K562 (cell line): ENCODE data around the gene CNOT6L. TPM values are rescaled to one million over a fixed set of nuclear protein-coding genes. Genes with fewer than 3 reads are reported as not detected.

ENCODE experiments used
- ATF1 ChIP-seq, 2 experiments: fragments of 450-650 bp in 1 of 2; IDR thresholded peaks; 2 replicates each; pipeline ENCODE4 v1.6.1; 2016; ENCODE audit warnings: missing compliant biosample characterization in 1 of 2, missing genetic modification characterization in 1 of 2
- BMI1 ChIP-seq: fragments of 150-350 bp; IDR thresholded peaks from 2 replicates; pipeline ENCODE4 v1.6.1; 2014; ENCODE audit warnings: low read length
- BRD9 ChIP-seq: fragments of 450-650 bp; IDR thresholded peaks from 2 replicates; pipeline ENCODE4 v1.6.1; 2018; ENCODE audit warnings: low read depth; ENCODE audit not compliant: partially characterized antibody
- CBX5 ChIP-seq: IDR thresholded peaks from 2 replicates; pipeline ENCODE4 v1.6.1; 2014; ENCODE audit warnings: low read depth, borderline replicate concordance
- CEBPZ ChIP-seq: fragments of 150-350 bp; IDR thresholded peaks from 2 replicates; pipeline ENCODE4 v1.6.1; 2014; ENCODE audit warnings: low read depth, mild to moderate bottlenecking, low read length, borderline replicate concordance
- CREB3L1 ChIP-seq: fragments of 450-650 bp; IDR thresholded peaks from 2 replicates; pipeline ENCODE4 v1.6.1; 2014; ENCODE audit warnings: low read depth, mild to moderate bottlenecking, moderate library complexity, borderline replicate concordance
- EP400 ChIP-seq: fragments of 450-650 bp; IDR thresholded peaks from 2 replicates; pipeline ENCODE4 v1.6.1; 2017; ENCODE audit warnings: antibody characterized with exemption, mild to moderate bottlenecking, moderate library complexity
- ERF ChIP-seq: fragments of 450-650 bp; formaldehyde crosslinking; IDR thresholded peaks from 2 replicates; pipeline ENCODE4 v1.4.0; 2020; ENCODE audit warnings: mild to moderate bottlenecking, mixed read lengths
- FOSL1 ChIP-seq: fragments of 200-800 bp; sonication (Bioruptor generic); conservative IDR thresholded peaks from 2 replicates; pipeline ENCODE4 v1.6.1; 2016; ENCODE audit warnings: missing genetic modification characterization, missing compliant biosample characterization
- GABPB1 ChIP-seq: sonication (generic); formaldehyde crosslinking; IDR thresholded peaks from 2 replicates; pipeline ENCODE4 v1.8.0; 2022; ENCODE audit warnings: mild to moderate bottlenecking, missing genetic modification reagents
- KAT7 ChIP-seq: sonication (generic); formaldehyde crosslinking; IDR thresholded peaks from 2 replicates; pipeline ENCODE4 v1.8.0; 2022; ENCODE audit warnings: missing genetic modification reagents, mild to moderate bottlenecking, borderline replicate concordance
- KDM4B ChIP-seq, 2 experiments: fragments of 450-650 bp in 1 of 2; sonication (generic) in 1 of 2; IDR thresholded peaks; 2 replicates each; pipeline ENCODE4 v1.6.1; 2016 to 2017; ENCODE audit warnings: borderline replicate concordance in 2 of 2, antibody characterized with exemption in 1 of 2, low read depth in 1 of 2, mild to moderate bottlenecking in 1 of 2
- MIER1 ChIP-seq: fragments of 450-650 bp; IDR thresholded peaks from 2 replicates; pipeline ENCODE4 v1.6.1; 2016; ENCODE audit warnings: antibody characterized with exemption, mild to moderate bottlenecking, low read depth
- MYC ChIP-seq, 2 experiments: fragments of 250-450 bp in 1 of 2; sonication (Bioruptor Pico) in 1 of 2; IDR thresholded peaks; 2 replicates each; pipeline versions ENCODE4 v1.5.1 to v1.6.1; 2012 to 2021; ENCODE audit warnings: low read depth in 2 of 2, borderline replicate concordance in 1 of 2, improper control_type of control experiment in 1 of 2, low read length in 1 of 2, mild to moderate bottlenecking in 1 of 2, moderate library complexity in 1 of 2
- NFE2 ChIP-seq: IDR thresholded peaks from 2 replicates; pipeline ENCODE4 v1.6.1; 2014; ENCODE audit warnings: antibody characterized with exemption, low read depth
- OTX1 ChIP-seq: fragments of 450-650 bp; formaldehyde crosslinking; IDR thresholded peaks from 2 replicates; pipeline ENCODE4 v1.4.0; 2022; ENCODE audit warnings: mild to moderate bottlenecking
- POLR2AphosphoS2 ChIP-seq: IDR thresholded peaks from 2 replicates; pipeline ENCODE4 v1.6.1; 2012; ENCODE audit warnings: low read length, improper control_type of control experiment
- PRMT5 ChIP-seq: sonication (generic); formaldehyde crosslinking; IDR thresholded peaks from 2 replicates; pipeline ENCODE4 v1.5.0; 2020; ENCODE audit warnings: missing genetic modification reagents
- SAFB ChIP-seq: fragments of 200-400 bp; formaldehyde crosslinking; IDR thresholded peaks from 2 replicates; pipeline ENCODE4 v1.6.1; 2017; ENCODE audit warnings: low read depth, low read length, borderline replicate concordance
- SRF ChIP-seq, 2 experiments: fragments of 250-450, 450-650 bp in 1 of 2; sonication (Bioruptor Pico) in 1 of 2; sonication (generic) in 1 of 2; formaldehyde crosslinking; IDR thresholded peaks; 2 replicates each; pipeline versions ENCODE4 v1.5.0 to v1.5.1; 2020 to 2022; ENCODE audit warnings: mild to moderate bottlenecking in 1 of 2, missing genetic modification reagents in 1 of 2
- ZBTB9 ChIP-seq: fragments of 450-650 bp; formaldehyde crosslinking; IDR thresholded peaks from 2 replicates; pipeline ENCODE4 v1.4.0; 2020; ENCODE audit warnings: mild to moderate bottlenecking, moderate library complexity
- ZNF41 ChIP-seq: fragments of 250-450 bp; sonication (Bioruptor Pico); conservative IDR thresholded peaks from 2 replicates; pipeline ENCODE4 v1.4.0; 2020; ENCODE audit warnings: mild to moderate bottlenecking
- polyA plus RNA-seq, 8 experiments: library from polyadenylated mRNA; depleted of rRNA in 4 of 8; stranded (reverse) in 5 of 8; unstranded in 3 of 8; fragments of >200 nt; fragmentation: Nextera tagmentation in 2 of 8; fragmentation: Illumina TruSeq in 1 of 8; extraction: Ambion mirVana in 2 of 8; extraction: Trizol in 1 of 8; gene quantifications; 2 replicates each; pipeline versions ENCODE4 v1.2.1 to v1.2.3, GENCODE V29; 2011 to 2014; ENCODE audit warnings: inconsistent platforms in 1 of 8, missing spikeins in 1 of 8
- total RNA-seq, 7 experiments: library from RNA; depleted of rRNA in 6 of 7; stranded (reverse); fragments of >200 nt in 6 of 7; fragmentation: Illumina TruSeq in 2 of 7; extraction: Trizol in 2 of 7; gene quantifications; 2 replicates each; pipeline versions ENCODE4 v1.2.1 to v1.2.3, GENCODE V29; 2011 to 2021; ENCODE audit warnings: low replicate concordance in 1 of 7

CNOT6L gene
- total and polyA plus RNA-seq, 9 of the 15 experiments (the other 6 are each of a cell fraction or from before 2014, with no cell fraction given) = 3.7 to 27.9 (median 6.5) TPM

- TF ChIP-seq CREB3L1 = no peak
- no peak for TF ChIP-seq ZNF41 (CRISPR knock-in tag)
- no peak for TF ChIP-seq BMI1
- TF ChIP-seq OTX1 (CRISPR knock-in tag) = peak; percentile 87
- no peak for TF ChIP-seq CEBPZ
- TF ChIP-seq ERF (CRISPR knock-in tag) = no peak
- TF ChIP-seq SRF (CRISPR knock-in tag; IDR thresholded peaks at IDR 0.05) = no peak
- peak; percentile 42; the same call in 1 of the 2 replicates for TF ChIP-seq ZBTB9 (CRISPR knock-in tag)
- no peak for TF ChIP-seq MIER1
- 0 out of 2 replicates have a peak, but pooled peaks have one; percentile 6 for TF ChIP-seq FOSL1 (tag)
- TF ChIP-seq MYC (IDR thresholded peaks at IDR 0.05; ENCODE audit: low read depth, low read length) = no peak; the same call in 1 of the 2 replicates
- peak; percentile 46; the same call in 1 of the 2 replicates for TF ChIP-seq MYC (CRISPR knock-in tag; IDR thresholded peaks at IDR 0.05; ENCODE audit: borderline replicate concordance, low read depth)
- TF ChIP-seq SAFB = peak; percentile 90
- no peak for TF ChIP-seq KDM4B (IDR thresholded peaks at IDR 0.05; ENCODE audit: borderline replicate concordance in 2 of 2, low read depth in 1 of 2)
- TF ChIP-seq KAT7 (CRISPR knock-in tag) = no peak; the same call in 1 of the 2 replicates
- TF ChIP-seq GABPB1 (CRISPR knock-in tag) = 0 out of 2 replicates have a peak, but pooled peaks have one; percentile 41
- TF ChIP-seq NFE2 = no peak
- TF ChIP-seq BRD9 = peak; percentile 74
- no peak for TF ChIP-seq CBX5
- TF ChIP-seq PRMT5 (CRISPR knock-in tag) = no peak
- no peak for TF ChIP-seq POLR2AphosphoS2
- no peak for TF ChIP-seq ATF1 (CRISPR knock-in tag; IDR thresholded peaks at IDR 0.05)
- TF ChIP-seq ATF1 (tag; IDR thresholded peaks at IDR 0.05) = no peak
- TF ChIP-seq EP400 = peak; percentile 43; the same call in 1 of the 2 replicates
Measured at GRCh38 chr4:77818602-77819403, at the start of gene CNOT6L (continued).
